DOHH2 (cell line): ENCODE data around the gene SERINC4.
"Not testable (repeated sequence)": the region's sequence is repeated elsewhere in the genome, so short reads cannot be mapped to it uniquely, and the experiment has no call there.

Experiments
- H3F3A ChIP-seq: fragments of 200-600 bp; sonication (generic), shearing (Covaris generic); 2 replicates; pipeline ENCODE4 v1.6.0; 2016; ENCODE audit warnings: antibody characterized with exemption, mild to moderate bottlenecking; ENCODE audit not compliant: control insufficient read depth, insufficient read depth
- H3K27ac ChIP-seq: fragments of 200-600 bp; sonication (generic); 2 replicates; pipeline ENCODE4 v1.5.1; 2014; ENCODE audit warnings: low read depth, mild to moderate bottlenecking, low read length, moderate library complexity
- H3K27me3 ChIP-seq: fragments of 200-600 bp; sonication (generic); 2 replicates; pipeline ENCODE4 v1.6.1; 2014; ENCODE audit warnings: mild to moderate bottlenecking, low read length, mixed read lengths; ENCODE audit not compliant: control insufficient read depth
- H3K36me3 ChIP-seq: fragments of 200-600 bp; sonication (generic); 2 replicates; pipeline ENCODE4 v1.6.1; 2014; ENCODE audit warnings: mild to moderate bottlenecking, low read length, moderate library complexity, mixed read lengths; ENCODE audit not compliant: control insufficient read depth
- H3K4me1 ChIP-seq: fragments of 200-600 bp; sonication (generic); 2 replicates; pipeline ENCODE4 v1.6.1; 2014; ENCODE audit warnings: mild to moderate bottlenecking, low read length, mixed read lengths; ENCODE audit not compliant: control insufficient read depth
- H3K4me2 ChIP-seq: fragments of 200-600 bp; sonication (generic); 2 replicates; pipeline ENCODE4 v1.6.0; 2014; ENCODE audit warnings: mild to moderate bottlenecking, low read length, moderate library complexity
- H3K4me3 ChIP-seq: fragments of 200-600 bp; sonication (generic); 2 replicates; pipeline ENCODE4 v1.5.1; 2014; ENCODE audit warnings: mild to moderate bottlenecking, low read length, mixed read lengths
- H3K79me2 ChIP-seq: fragments of 200-600 bp; sonication (generic); 2 replicates; pipeline ENCODE4 v1.6.1; 2014; ENCODE audit warnings: mild to moderate bottlenecking, low read length, mixed read lengths; ENCODE audit not compliant: control insufficient read depth
- H3K9me2 ChIP-seq: fragments of 200-600 bp; sonication (generic); replicated peaks from 2 replicates; pipeline ENCODE4 v1.6.1; 2014; ENCODE audit warnings: mild to moderate bottlenecking, low read length, mixed read lengths; ENCODE audit not compliant: control insufficient read depth
- H3K9me3 ChIP-seq: fragments of 200-600 bp; sonication (generic); 2 replicates; pipeline ENCODE4 v1.6.1; 2014; ENCODE audit warnings: antibody characterized with exemption, low read length, mixed read lengths; ENCODE audit not compliant: control insufficient read depth, insufficient read depth
- H4K20me1 ChIP-seq: fragments of 200-600 bp; sonication (generic); 2 replicates; pipeline ENCODE4 v1.6.0; 2014; ENCODE audit warnings: low read depth, mild to moderate bottlenecking, antibody characterized with exemption, low read length, moderate library complexity; ENCODE audit not compliant: control insufficient read depth, insufficient read depth
- EZH2phosphoT487 ChIP-seq: fragments of 200-600 bp; sonication (generic); IDR thresholded peaks from 2 replicates; pipeline ENCODE4 v1.6.1; 2017; ENCODE audit warnings: borderline replicate concordance, mild to moderate bottlenecking, antibody characterized with exemption, low read length, moderate library complexity, mixed read lengths
- TF ChIP-seq, protein P1 (sequence below): fragments of 200-600 bp; sonication (generic); IDR thresholded peaks from one replicate; pipeline ENCODE4 v1.5.1; 2014; ENCODE audit warnings: antibody characterized with exemption, mild to moderate bottlenecking, low read depth, low read length; ENCODE audit not compliant: poor library complexity, severe bottlenecking

Gene SERINC4

DNA sequence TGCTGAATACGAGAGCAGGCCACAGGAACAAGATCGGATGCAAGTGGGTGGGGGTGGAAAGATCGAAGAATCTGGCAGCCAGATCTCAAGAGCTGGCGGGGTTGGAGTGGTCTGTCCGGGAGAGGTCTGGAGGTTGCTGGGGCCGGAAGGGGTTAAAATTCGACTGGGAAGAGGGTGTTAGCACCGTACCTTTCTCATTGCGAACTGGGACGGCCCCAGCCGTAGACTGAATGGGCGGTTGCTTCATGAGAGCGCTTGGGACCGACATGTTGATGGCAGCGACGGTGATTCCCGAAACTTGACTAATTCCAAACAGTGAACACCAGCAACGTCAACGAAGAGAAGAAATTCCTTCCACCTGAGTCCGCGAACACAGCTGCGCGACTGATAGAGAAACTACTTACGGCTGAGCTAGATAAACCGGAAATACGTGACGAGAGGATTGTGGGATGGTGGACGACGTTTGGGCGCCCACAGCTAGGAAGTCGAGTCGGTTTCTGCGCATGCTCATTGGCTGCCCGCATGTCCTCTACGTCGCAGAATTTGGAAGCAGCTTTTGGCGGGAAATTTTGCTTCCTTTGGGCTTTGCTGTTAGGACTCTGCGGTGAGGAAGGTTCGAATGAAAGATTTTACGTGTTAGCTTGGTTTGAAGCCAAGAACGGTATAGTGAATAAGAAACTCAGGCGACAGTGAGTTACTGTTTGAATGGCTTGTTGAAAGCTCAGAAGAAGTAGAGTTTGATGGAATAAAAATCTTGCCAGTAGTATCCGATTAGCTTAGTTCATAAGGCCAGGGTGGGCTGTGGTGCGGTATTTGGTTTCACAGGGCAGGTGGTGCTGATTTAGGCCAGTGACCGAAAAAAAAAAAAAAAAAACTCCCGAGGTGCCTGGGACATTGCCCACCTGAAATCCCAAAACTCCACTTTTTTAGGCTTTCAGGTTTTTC, 24.6 kb upstream of the SERINC4 start, which contains the start of gene MFAP1:
MFAP1 (minus strand) TSS at position 389 of the 945 bp plus-strand sequence; CDS start at position 268, 121 bp downstream.
- peak within 1 kb of the TSS; percentile 98 for H3K4me3 ChIP-seq
- H3K79me2 ChIP-seq: peaks cover 98% of the 10 kb centered on the region
- no peak for TF ChIP-seq EZH2phosphoT487
- TF ChIP-seq, protein P1, sequence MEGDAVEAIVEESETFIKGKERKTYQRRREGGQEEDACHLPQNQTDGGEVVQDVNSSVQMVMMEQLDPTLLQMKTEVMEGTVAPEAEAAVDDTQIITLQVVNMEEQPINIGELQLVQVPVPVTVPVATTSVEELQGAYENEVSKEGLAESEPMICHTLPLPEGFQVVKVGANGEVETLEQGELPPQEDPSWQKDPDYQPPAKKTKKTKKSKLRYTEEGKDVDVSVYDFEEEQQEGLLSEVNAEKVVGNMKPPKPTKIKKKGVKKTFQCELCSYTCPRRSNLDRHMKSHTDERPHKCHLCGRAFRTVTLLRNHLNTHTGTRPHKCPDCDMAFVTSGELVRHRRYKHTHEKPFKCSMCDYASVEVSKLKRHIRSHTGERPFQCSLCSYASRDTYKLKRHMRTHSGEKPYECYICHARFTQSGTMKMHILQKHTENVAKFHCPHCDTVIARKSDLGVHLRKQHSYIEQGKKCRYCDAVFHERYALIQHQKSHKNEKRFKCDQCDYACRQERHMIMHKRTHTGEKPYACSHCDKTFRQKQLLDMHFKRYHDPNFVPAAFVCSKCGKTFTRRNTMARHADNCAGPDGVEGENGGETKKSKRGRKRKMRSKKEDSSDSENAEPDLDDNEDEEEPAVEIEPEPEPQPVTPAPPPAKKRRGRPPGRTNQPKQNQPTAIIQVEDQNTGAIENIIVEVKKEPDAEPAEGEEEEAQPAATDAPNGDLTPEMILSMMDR: no peak

DNA sequence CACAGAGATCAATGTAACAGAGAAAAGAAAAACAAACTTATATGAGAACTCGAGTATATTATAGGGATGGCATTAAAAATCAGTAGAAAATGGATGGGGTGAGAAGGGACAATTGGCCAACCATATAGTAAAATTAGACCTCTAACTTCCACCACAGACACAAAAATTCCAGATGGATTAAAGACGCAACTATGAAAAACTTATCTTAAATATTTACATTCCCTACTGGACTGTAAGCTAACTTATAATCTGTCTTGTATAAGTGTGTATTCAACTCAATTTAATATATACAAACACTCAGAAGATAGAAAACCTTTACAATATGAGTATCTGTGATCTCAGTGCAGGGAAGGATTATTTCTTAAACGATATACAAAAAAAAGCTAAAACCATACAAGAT, 21.5 kb upstream of the SERINC4 start:
- H3F3A ChIP-seq: peaks cover 12% of the 10 kb centered on the region
- H3K4me1 ChIP-seq: peaks cover 56% of the 10 kb centered on the region
- peaks cover 98% of the 10 kb centered on the region for H3K79me2 ChIP-seq
- peak overlapping the region; percentile 57 for H3K4me2 ChIP-seq
- no peaks in the 10 kb centered on the region for H3K9me2 ChIP-seq
- no peaks in the 10 kb centered on the region for H3K27me3 ChIP-seq
- peak overlapping the region; percentile 65 for H3K4me3 ChIP-seq
- no peaks in the 10 kb centered on the region for H3K9me3 ChIP-seq
- H4K20me1 ChIP-seq: peaks cover 7% of the 10 kb centered on the region; the same call in 1 of the 2 replicates
- TF ChIP-seq, protein P1: no peak
- no peak for TF ChIP-seq EZH2phosphoT487
- peaks cover 62% of the 10 kb centered on the region for H3K36me3 ChIP-seq
- H3K27ac ChIP-seq: no peak overlapping the region; the same call in 1 of the 2 replicates

More for the DNA sequence above, 24.6 kb upstream of the SERINC4 start, which contains the start of gene MFAP1:
- Histone ChIP-seq H3K27ac (peak within 1 kb of the TSS; percentile 83), H3K4me1 (peaks cover 58% of the 10 kb centered on the region), H4K20me1 (peaks cover 8% of the 10 kb centered on the region; the same call in 1 of the 2 replicates), H3K9me3 (no peaks in the 10 kb centered on the region), H3K4me2 (peak within 1 kb of the TSS; percentile 65), H3F3A (peaks cover 14% of the 10 kb centered on the region), H3K36me3 (peaks cover 68% of the 10 kb centered on the region), H3K9me2 (no peaks in the 10 kb centered on the region), H3K27me3 (no peaks in the 10 kb centered on the region)

DNA sequence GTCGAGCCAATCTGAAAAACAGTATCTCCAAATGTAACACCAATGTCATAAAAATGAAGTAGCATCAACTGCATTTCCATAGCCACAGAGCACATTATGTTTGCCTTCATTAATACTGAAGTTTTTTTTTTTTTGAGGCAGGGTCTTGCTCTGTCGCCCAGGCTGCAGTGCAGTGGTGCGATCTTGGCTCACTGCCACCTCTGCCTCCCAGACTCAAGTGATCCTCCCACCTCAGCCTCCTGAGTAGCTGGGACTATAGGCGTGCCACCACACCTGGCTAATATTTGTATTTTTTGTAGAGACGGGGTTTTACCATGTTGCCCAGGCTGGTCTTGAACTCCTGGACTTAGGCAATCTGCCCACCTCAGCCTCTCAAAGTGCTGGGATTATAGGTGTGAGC, 15.0 kb upstream of the SERINC4 start:
- not testable (repeated sequence) for H3K4me2 ChIP-seq, H4K20me1 ChIP-seq, H3K4me3 ChIP-seq, H3K9me2 ChIP-seq, H3K27me3 ChIP-seq, H3K9me3 ChIP-seq, H3K27ac ChIP-seq
- H3K4me1 ChIP-seq: peaks cover 55% of the 10 kb centered on the region
- peaks cover 88% of the 10 kb centered on the region for H3K36me3 ChIP-seq
- H3K79me2 ChIP-seq: peaks cover 75% of the 10 kb centered on the region
- peaks cover 27% of the 10 kb centered on the region for H3F3A ChIP-seq
